ENCODE measurements around the gene EDEM3. TPM values are rescaled to one million over a fixed set of nuclear protein-coding genes. Genes with fewer than 3 reads are reported as not detected.
A peak's percentile ranks its signal among the peaks of the same experiment; 100 is the strongest.

The EDEM3 gene, protein sequence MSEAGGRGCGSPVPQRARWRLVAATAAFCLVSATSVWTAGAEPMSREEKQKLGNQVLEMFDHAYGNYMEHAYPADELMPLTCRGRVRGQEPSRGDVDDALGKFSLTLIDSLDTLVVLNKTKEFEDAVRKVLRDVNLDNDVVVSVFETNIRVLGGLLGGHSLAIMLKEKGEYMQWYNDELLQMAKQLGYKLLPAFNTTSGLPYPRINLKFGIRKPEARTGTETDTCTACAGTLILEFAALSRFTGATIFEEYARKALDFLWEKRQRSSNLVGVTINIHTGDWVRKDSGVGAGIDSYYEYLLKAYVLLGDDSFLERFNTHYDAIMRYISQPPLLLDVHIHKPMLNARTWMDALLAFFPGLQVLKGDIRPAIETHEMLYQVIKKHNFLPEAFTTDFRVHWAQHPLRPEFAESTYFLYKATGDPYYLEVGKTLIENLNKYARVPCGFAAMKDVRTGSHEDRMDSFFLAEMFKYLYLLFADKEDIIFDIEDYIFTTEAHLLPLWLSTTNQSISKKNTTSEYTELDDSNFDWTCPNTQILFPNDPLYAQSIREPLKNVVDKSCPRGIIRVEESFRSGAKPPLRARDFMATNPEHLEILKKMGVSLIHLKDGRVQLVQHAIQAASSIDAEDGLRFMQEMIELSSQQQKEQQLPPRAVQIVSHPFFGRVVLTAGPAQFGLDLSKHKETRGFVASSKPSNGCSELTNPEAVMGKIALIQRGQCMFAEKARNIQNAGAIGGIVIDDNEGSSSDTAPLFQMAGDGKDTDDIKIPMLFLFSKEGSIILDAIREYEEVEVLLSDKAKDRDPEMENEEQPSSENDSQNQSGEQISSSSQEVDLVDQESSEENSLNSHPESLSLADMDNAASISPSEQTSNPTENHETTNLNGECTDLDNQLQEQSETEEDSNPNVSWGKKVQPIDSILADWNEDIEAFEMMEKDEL
- total RNA-seq (2022): 58.3 and 63.5 TPM in 2 replicates
- percentile 90 among the genes with signal in this experiment for Bru-seq, nascent RNA
- BruChase-seq, experiment 1, labeled RNA remaining after a 6-hour chase: percentile 97 among the genes with signal in this experiment
- BruChase-seq, experiment 2, labeled RNA remaining after a 2-hour chase: percentile 95 among the genes with signal in this experiment
- long read RNA-seq, full-length matches to known transcripts: 81 of 154 reads
- long read RNA-seq, partial matches to known transcripts: 11 of 154 reads
- long read RNA-seq, other reads (novel, unspliced or antisense): 62 of 154 reads

DNA sequence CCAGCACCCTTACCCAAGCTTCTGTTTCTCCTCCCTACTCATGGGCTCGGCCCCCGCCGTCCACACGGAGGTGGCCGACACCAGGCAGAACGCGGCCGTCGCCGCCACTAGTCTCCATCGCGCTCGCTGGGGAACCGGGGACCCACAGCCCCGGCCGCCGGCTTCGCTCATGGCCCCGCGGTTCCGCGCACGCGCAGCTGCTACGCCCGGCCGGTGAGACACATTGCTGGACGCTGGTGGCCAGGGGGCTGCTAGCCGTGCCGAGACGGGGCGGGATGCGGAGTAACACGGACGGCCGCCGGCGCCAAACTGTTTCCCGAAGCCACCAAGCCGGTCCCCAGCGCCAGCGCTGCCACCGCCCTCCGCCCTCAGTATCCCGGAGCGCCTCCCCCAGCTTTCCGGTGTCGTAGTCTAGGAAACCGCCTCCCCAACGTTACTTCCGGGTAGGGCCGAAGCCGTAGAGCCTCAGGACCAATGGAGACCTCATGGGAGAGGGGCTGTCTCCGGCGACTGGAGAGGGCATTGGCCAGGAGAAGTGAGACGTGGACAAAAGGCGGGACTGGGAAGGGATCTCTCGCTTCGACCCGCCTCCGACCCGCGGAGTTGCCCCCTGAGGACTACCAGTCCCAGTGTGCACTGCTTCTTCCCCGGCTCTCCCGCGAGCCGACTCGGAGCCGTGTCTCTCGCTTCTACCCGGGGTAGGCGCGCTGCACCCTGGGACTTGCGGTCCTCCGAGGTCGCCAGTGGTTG, at the start of gene EDEM3:
Gene EDEM3 (minus strand): TSS at position 383 of the 750 bp plus-strand sequence. CDS start 212 bp downstream, at position 171.
- Mint-ChIP-seq H3K4me1 (ENCODE audit: insufficient read depth, unreplicated experiment) (peaks cover 27% of the 10 kb centered on the region), H3K36me3 (ENCODE audit: insufficient read depth, unreplicated experiment) (peaks cover 12% of the 10 kb centered on the region)

GRCh38 chr1:184804220-184804619, 49.6 kb upstream of the EDEM3 start:
- no peak overlapping the region for H3K4me3 Mint-ChIP-seq (ENCODE audit: unreplicated experiment)
- ChIA-PET POLR2A (interaction anchor here (1.7 to 3.1 kb wide), 2 partner anchors 10 to 178 kb away, joined by 6 to 15 read pairs; no protein-coding TSS in a partner anchor), CTCF (interaction anchor here (1.0 to 7.2 kb wide), 13 partner anchors 10 to 866 kb away, joined by 3 to 270 read pairs (median 13); partner anchors contain the start of gene NIBAN1)
- BruUV-seq (replicated peaks): no TSS peak
- no peaks in the 10 kb centered on the region for H3K36me3 Mint-ChIP-seq (ENCODE audit: insufficient read depth, unreplicated experiment)
- DNase-seq (ENCODE audit: unreplicated experiment): no peak
- no peaks in the 10 kb centered on the region for H3K9me3 Mint-ChIP-seq (ENCODE audit: unreplicated experiment)
- H3K27me3 Mint-ChIP-seq (ENCODE audit: insufficient read depth, unreplicated experiment): peaks cover 30% of the 10 kb centered on the region
- no peak overlapping the region for H3K27ac Mint-ChIP-seq (ENCODE audit: low read depth, unreplicated experiment)
- H3K4me1 Mint-ChIP-seq (ENCODE audit: insufficient read depth, unreplicated experiment): peaks cover 6% of the 10 kb centered on the region
- intact Hi-C loops (cut with micrococcal nuclease): loop anchor here (2.0 kb wide), 1 partner anchor 877 kb away; no protein-coding TSS in a partner anchor
- TF ChIP-seq, protein P1, sequence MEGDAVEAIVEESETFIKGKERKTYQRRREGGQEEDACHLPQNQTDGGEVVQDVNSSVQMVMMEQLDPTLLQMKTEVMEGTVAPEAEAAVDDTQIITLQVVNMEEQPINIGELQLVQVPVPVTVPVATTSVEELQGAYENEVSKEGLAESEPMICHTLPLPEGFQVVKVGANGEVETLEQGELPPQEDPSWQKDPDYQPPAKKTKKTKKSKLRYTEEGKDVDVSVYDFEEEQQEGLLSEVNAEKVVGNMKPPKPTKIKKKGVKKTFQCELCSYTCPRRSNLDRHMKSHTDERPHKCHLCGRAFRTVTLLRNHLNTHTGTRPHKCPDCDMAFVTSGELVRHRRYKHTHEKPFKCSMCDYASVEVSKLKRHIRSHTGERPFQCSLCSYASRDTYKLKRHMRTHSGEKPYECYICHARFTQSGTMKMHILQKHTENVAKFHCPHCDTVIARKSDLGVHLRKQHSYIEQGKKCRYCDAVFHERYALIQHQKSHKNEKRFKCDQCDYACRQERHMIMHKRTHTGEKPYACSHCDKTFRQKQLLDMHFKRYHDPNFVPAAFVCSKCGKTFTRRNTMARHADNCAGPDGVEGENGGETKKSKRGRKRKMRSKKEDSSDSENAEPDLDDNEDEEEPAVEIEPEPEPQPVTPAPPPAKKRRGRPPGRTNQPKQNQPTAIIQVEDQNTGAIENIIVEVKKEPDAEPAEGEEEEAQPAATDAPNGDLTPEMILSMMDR (IDR thresholded peaks at IDR 0.05; ENCODE audit: unreplicated experiment): no peak

More for the DNA sequence above, at the start of gene EDEM3:
- intact Hi-C loops (cut with micrococcal nuclease): loop anchor here (1.0 to 5.0 kb wide), 3 partner anchors 38 to 403 kb away; partner anchors contain the start of genes SWT1 and TRMT1L
- Mint-ChIP-seq H3K27ac (ENCODE audit: low read depth, unreplicated experiment) (peak within 1 kb of the TSS; percentile 96), H3K9me3 (ENCODE audit: unreplicated experiment) (no peaks in the 10 kb centered on the region), H3K4me3 (ENCODE audit: unreplicated experiment) (peak within 1 kb of the TSS; percentile 93), H3K27me3 (ENCODE audit: insufficient read depth, unreplicated experiment) (no peaks in the 10 kb centered on the region)
- peak; percentile 100 for DNase-seq (ENCODE audit: unreplicated experiment)
- no TSS peak for BruUV-seq (replicated peaks)
- ChIA-PET POLR2A (interaction anchor here (0.7 to 4.0 kb wide), 34 partner anchors 9 to 1570 kb away, joined by 3 to 35 read pairs (median 4); partner anchors contain the start of genes C1orf21, RNF2, SWT1 and TRMT1L), CTCF (interaction anchor here (0.7 to 1.3 kb wide), 5 partner anchors 13 to 926 kb away, joined by 3 to 5 read pairs (median 3); no protein-coding TSS in a partner anchor)
- TF ChIP-seq, protein P1 (IDR thresholded peaks at IDR 0.05; ENCODE audit: unreplicated experiment): no peak

DNA sequence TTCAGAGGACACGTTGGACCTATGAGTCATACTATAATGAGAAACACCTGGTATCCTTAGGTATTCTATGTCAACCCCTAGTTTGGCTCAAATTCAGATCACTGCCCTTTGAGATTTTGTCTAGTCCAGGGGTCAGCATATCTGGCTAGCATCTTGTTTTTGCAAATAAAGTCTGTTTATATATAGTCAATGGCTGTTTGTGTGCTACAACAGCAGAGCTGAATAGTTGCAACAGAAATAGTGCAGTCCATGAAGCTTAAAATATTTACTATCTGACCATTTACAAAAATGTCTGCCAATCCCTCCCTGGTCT, 48.5 kb upstream of the EDEM3 start:
- TF ChIP-seq, protein P1 (IDR thresholded peaks at IDR 0.05; ENCODE audit: unreplicated experiment): no peak
- peak; percentile 26 for DNase-seq (ENCODE audit: unreplicated experiment)
- no peaks in the 10 kb centered on the region for H3K36me3 Mint-ChIP-seq (ENCODE audit: insufficient read depth, unreplicated experiment)
- CTCF ChIA-PET: interaction anchor here (0.6 to 1.8 kb wide), 8 partner anchors 8 to 877 kb away, joined by 3 to 19 read pairs (median 4); no protein-coding TSS in a partner anchor
- no TSS peak for BruUV-seq (replicated peaks)
- peaks cover 6% of the 10 kb centered on the region for H3K4me1 Mint-ChIP-seq (ENCODE audit: insufficient read depth, unreplicated experiment)
- POLR2A ChIA-PET: interaction anchor here (0.6 to 1.0 kb wide), 3 partner anchors 19 to 331 kb away, joined by 3 read pairs; no protein-coding TSS in a partner anchor
- no peaks in the 10 kb centered on the region for H3K9me3 Mint-ChIP-seq (ENCODE audit: unreplicated experiment)
- intact Hi-C loops (cut with micrococcal nuclease): no loop called here
- H3K4me3 Mint-ChIP-seq (ENCODE audit: unreplicated experiment): no peak overlapping the region
- peaks cover 19% of the 10 kb centered on the region for H3K27me3 Mint-ChIP-seq (ENCODE audit: insufficient read depth, unreplicated experiment)
- H3K27ac Mint-ChIP-seq (ENCODE audit: low read depth, unreplicated experiment): no peak overlapping the region

All from MCF 10A (cell line).